GM20000 (cell line): Measurements from ENCODE around the gene ATCAY.

Experiments used
- DNase-seq: peaks from one replicate; pipeline ENCODE4 v3.0.0; 2012; ENCODE audit warnings: low spot score
- CTCF ChIP-seq: IDR thresholded peaks from 2 replicates; pipeline ENCODE4 v1.5.1; 2012; ENCODE audit warnings: mild to moderate bottlenecking, control low read depth; ENCODE audit errors: extremely low read depth, missing control alignments

ATCAY gene

GRCh38 chr19:3955688-3956087 lies 75.2 kb downstream of the ATCAY start:
- no peak for DNase-seq
- no peak for TF ChIP-seq CTCF

- no peak for TF ChIP-seq CTCF
- no peak for DNase-seq
Measured at GRCh38 chr19:3958836-3959765, 78.6 kb downstream of the ATCAY start.

- TF ChIP-seq CTCF = no peak
- DNase-seq = no peak
Measured at GRCh38 chr19:3959766-3960131, 79.3 kb downstream of the ATCAY start.

GRCh38 chr19:3961007-3961406 lies 80.5 kb downstream of the ATCAY start:
- no peak for DNase-seq
- TF ChIP-seq CTCF = no peak

GRCh38 chr19:3963458-3964255 lies 83.2 kb downstream of the ATCAY start:
- DNase-seq = no peak
- TF ChIP-seq CTCF = no peak

GRCh38 chr19:3964256-3965194 lies 84.0 kb downstream of the ATCAY start:
- no peak for TF ChIP-seq CTCF
- DNase-seq = no peak
